Calu3 (cell line): ENCODE data around the gene CDRT4. TPM values are rescaled to one million over a fixed set of nuclear protein-coding genes. Genes with fewer than 3 reads are reported as not detected.

Experiments
- BruUV-seq: library from RNA; stranded (reverse); fragments of 400-500 nt; replicated peaks from 2 replicates; lab custom pipeline; 2021; lab: Mats Ljungman, UMichigan
- CTCF ChIA-PET: fragments of 300-600 bp; sonication (Branson Sonifier 250); formaldehyde crosslinking; loops from one replicate; lab custom pipeline; 2022; ENCODE audit warnings: antibody characterized with exemption; lab: Charles Lee
- DNase-seq: peaks from one replicate; pipeline ENCODE4 v3.0.0; 2022
- H3K27ac Mint-ChIP-seq: one replicate; pipeline ENCODE4 v1.8.0; 2022; ENCODE audit warnings: mixed read lengths; ENCODE audit not compliant: unreplicated experiment
- H3K27me3 Mint-ChIP-seq: one replicate; pipeline ENCODE4 v1.8.0; 2022; ENCODE audit warnings: mixed read lengths; ENCODE audit not compliant: unreplicated experiment
- H3K36me3 Mint-ChIP-seq: one replicate; pipeline ENCODE4 v1.8.0; 2022; ENCODE audit warnings: mild to moderate bottlenecking, moderate library complexity, mixed read lengths; ENCODE audit not compliant: insufficient read depth, unreplicated experiment
- H3K4me1 Mint-ChIP-seq: one replicate; pipeline ENCODE4 v1.8.0; 2022; ENCODE audit warnings: mild to moderate bottlenecking, low read depth, mixed read lengths; ENCODE audit not compliant: unreplicated experiment
- H3K4me3 Mint-ChIP-seq: one replicate; pipeline ENCODE4 v1.8.0; 2022; ENCODE audit warnings: mild to moderate bottlenecking, low read depth, moderate library complexity, mixed read lengths; ENCODE audit not compliant: unreplicated experiment
- H3K9me3 Mint-ChIP-seq: one replicate; pipeline ENCODE4 v1.8.0; 2022; ENCODE audit warnings: low read depth, mixed read lengths; ENCODE audit not compliant: unreplicated experiment
- intact Hi-C: fragments of 100-400 bp; cut with micrococcal nuclease; formaldehyde crosslinking; loops from one replicate; pipeline ENCODE4 v1.10.0; 2022; ENCODE audit not compliant: unreplicated experiment
- total RNA-seq: library from RNA; stranded (reverse); gene quantifications from 2 replicates; pipeline ENCODE4 v1.2.3, GENCODE V29; 2022
- TF ChIP-seq, protein P1 (sequence below): fragments of 200-600 bp; IDR thresholded peaks from one replicate; pipeline ENCODE4 v1.8.0; 2022; ENCODE audit warnings: antibody characterized with exemption; ENCODE audit not compliant: unreplicated experiment

The CDRT4 gene
- total RNA-seq, 1 experiment from 2014 or later = 2.8 TPM

DNA sequence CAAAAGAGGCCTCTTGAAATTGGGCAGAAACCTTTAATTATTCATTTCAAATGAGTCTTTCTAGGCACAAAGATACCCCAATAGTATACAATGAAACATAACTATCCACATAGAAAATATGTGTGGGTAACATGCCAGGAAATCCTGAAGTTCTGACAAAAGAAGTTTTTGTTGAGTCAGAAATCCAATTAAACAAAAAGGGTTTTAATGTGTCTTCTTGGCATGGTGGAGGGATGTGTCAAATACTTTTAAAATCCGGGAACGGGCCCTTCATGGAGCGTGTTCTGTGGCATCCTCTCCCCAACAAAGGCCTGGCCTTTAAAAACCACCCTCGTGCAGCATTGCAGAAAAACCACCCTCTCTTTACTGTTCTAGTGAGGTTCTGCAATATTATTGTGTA is 14.2 kb downstream of the CDRT4 start:
- CTCF ChIA-PET = no interaction called here
- TF ChIP-seq, protein P1, sequence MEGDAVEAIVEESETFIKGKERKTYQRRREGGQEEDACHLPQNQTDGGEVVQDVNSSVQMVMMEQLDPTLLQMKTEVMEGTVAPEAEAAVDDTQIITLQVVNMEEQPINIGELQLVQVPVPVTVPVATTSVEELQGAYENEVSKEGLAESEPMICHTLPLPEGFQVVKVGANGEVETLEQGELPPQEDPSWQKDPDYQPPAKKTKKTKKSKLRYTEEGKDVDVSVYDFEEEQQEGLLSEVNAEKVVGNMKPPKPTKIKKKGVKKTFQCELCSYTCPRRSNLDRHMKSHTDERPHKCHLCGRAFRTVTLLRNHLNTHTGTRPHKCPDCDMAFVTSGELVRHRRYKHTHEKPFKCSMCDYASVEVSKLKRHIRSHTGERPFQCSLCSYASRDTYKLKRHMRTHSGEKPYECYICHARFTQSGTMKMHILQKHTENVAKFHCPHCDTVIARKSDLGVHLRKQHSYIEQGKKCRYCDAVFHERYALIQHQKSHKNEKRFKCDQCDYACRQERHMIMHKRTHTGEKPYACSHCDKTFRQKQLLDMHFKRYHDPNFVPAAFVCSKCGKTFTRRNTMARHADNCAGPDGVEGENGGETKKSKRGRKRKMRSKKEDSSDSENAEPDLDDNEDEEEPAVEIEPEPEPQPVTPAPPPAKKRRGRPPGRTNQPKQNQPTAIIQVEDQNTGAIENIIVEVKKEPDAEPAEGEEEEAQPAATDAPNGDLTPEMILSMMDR = no peak
- Mint-ChIP-seq H3K4me3 (no peak overlapping the region), H3K9me3 (peaks cover 3% of the 10 kb centered on the region), H3K27ac (no peak overlapping the region), H3K36me3 (no peaks in the 10 kb centered on the region), H3K27me3 (no peaks in the 10 kb centered on the region), H3K4me1 (peaks cover 9% of the 10 kb centered on the region)
- intact Hi-C loops = no loop called here
- no peak for DNase-seq
- no TSS peak for BruUV-seq

DNA sequence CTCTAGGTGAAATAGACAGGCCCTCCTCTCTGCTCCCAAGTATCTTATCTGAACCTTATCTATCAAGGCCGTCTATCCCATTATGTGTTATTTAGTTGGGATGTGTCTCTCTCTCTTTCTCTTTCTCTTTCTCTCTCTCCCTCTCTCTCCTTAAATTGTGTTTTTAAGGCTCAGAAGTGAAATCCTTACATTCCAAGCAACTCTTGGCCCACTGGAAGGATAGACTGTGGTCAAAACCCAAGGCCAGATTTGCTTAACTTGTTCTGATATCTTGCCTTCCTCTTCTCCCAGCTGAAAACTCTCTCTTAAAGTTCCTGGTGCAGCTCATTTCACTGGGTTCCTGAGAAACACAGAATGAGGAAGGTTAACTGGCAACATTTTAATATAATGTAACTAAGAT is 14.7 kb downstream of the CDRT4 start:
- H3K27ac Mint-ChIP-seq = no peak overlapping the region
- CTCF ChIA-PET = no interaction called here
- no peak overlapping the region for H3K4me3 Mint-ChIP-seq
- no TSS peak for BruUV-seq
- TF ChIP-seq, protein P1 = no peak
- peaks cover 10% of the 10 kb centered on the region for H3K4me1 Mint-ChIP-seq
- peaks cover 3% of the 10 kb centered on the region for H3K9me3 Mint-ChIP-seq
- H3K27me3 Mint-ChIP-seq = no peaks in the 10 kb centered on the region
- intact Hi-C loops = no loop called here
- DNase-seq = no peak
- H3K36me3 Mint-ChIP-seq = no peaks in the 10 kb centered on the region

DNA sequence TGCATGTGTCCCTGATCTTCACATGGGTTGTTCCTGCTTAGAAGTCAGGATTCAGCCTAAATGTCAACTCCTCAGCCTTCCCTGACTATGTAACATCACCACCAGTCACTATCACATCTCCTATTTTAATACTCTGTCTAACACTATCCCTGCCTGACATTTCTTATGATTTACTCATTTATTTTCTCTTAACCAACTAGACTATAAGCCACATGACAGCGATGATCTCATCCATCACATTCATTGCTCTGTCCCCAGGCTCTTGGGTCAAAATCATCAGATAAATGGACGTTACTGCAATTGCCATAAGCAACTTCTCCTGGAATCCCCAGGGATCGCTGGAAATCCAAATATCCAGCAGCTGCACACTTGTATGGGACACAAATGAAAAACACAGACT is 15.7 kb downstream of the CDRT4 start:
- Mint-ChIP-seq H3K4me3 (no peak overlapping the region), H3K36me3 (no peaks in the 10 kb centered on the region), H3K27ac (no peak overlapping the region), H3K9me3 (peaks cover 3% of the 10 kb centered on the region), H3K27me3 (no peaks in the 10 kb centered on the region), H3K4me1 (peaks cover 10% of the 10 kb centered on the region)
- no peak for DNase-seq
- intact Hi-C loops = no loop called here
- CTCF ChIA-PET = no interaction called here
- TF ChIP-seq, protein P1 = no peak
- no TSS peak for BruUV-seq

DNA sequence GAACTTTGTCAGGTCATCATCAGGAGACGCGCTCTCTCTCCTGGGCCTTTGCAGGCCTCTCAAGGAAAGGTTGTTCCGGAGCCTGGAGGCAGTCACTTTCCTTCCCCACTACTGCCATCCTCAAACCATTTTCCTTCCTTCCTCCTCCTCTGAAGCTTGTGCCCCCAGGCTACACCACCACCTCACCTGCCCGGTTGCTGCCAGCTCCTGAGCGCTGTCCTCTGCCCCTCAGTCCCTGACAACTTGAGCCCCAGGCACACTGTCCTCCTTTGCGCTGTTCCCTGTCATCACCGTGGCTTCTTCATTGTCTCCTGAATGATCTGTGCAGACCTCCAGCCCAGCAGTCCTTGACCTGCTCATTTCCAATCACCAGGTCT is 18.9 kb downstream of the CDRT4 start:
- peaks cover 10% of the 10 kb centered on the region for H3K4me1 Mint-ChIP-seq
- no TSS peak for BruUV-seq
- DNase-seq = no peak
- no peaks in the 10 kb centered on the region for H3K36me3 Mint-ChIP-seq
- CTCF ChIA-PET = interaction anchor here (0.6 kb wide), 1 partner anchor 493 kb away, joined by 3 read pairs; no protein-coding TSS in a partner anchor
- H3K9me3 Mint-ChIP-seq = no peaks in the 10 kb centered on the region
- H3K27ac Mint-ChIP-seq = no peak overlapping the region
- H3K4me3 Mint-ChIP-seq = no peak overlapping the region
- intact Hi-C loops = no loop called here
- no peaks in the 10 kb centered on the region for H3K27me3 Mint-ChIP-seq
- TF ChIP-seq, protein P1 = no peak
